ENCODE results near the gene TBC1D14.

Gene TBC1D14

DNA sequence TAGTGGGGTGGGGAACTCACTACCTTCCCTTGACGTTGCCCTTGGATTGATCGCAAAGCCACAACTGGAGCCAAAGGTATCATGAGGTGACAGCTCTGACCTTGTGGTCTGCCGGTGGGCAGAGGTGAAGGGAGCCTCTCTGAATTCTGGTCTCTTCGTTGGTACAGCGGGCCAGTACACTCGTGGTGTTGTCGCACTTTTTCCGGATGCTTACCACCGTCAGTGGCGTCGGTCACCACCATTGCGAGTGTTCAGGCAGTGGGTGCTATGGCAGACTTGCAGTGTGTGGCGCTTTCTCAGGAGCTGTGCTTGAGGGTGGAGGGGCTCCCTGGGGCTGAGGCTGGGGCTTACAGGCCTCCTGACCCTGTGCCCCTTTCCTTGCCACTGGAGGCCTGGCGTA lies 163.4 kb downstream of the TBC1D14 start:
- in situ Hi-C loops (cut with MboI; ENCODE audit: low sequenced_read_pairs), result loop anchor here (10.0 kb wide), 1 partner anchor 358 kb away; the partner anchor contains the start of gene BLOC1S4

GRCh38 chr4:7073526-7074390 lies 164.1 kb downstream of the TBC1D14 start:
- in situ Hi-C loops (cut with MboI; ENCODE audit: low sequenced_read_pairs), result loop anchor here (10.0 kb wide), 1 partner anchor 359 kb away; the partner anchor contains the start of gene BLOC1S4

GRCh38 chr4:7074426-7074825 lies 164.8 kb downstream of the TBC1D14 start:
- in situ Hi-C loops (cut with MboI; ENCODE audit: low sequenced_read_pairs), result loop anchor here (10.0 kb wide), 1 partner anchor 360 kb away; the partner anchor contains the start of gene BLOC1S4

DNA sequence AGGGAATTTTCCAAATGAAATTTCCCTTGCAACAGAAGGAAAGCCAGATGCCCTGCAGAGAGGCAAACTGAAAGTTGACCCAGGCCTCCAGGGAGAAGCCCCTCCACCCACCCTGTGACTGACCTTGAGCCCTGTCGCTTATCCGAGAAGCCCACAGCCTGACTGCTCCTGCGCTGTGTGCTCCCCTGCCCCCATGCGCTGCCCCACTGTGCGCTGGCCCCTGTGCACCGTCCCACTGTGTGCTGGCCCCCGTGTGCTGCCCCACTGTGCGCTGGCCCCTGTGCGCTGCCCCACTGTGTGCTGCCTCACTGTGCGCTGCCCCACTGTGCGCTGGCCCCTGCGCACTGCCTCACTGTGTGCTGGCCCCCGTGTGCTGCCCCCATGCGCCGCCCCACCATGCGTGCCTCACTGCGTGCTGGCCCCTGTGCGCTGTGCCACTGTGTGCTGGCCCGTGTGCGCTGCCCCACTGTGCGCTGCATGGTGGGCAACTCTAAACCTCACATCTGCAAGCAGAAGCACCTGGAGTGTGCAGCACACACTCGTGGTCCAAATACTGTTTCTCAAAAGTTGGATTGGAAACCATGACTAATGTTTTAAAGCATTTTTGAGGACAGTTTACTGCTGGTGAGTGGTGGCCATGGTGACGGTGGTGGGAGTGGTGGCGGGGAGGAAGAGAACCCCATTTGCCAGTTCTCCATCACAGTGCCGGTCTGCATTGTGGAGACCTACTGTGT lies 166.5 kb downstream of the TBC1D14 start:
- in situ Hi-C loops (cut with MboI; ENCODE audit: low sequenced_read_pairs), result loop anchor here (10.0 to 25.0 kb wide), 2 partner anchors 361 to 739 kb away; partner anchors contain the start of gene BLOC1S4

GRCh38 chr4:7076696-7077082 lies 167.1 kb downstream of the TBC1D14 start:
- in situ Hi-C loops (cut with MboI; ENCODE audit: low sequenced_read_pairs), result loop anchor here (10.0 to 25.0 kb wide), 2 partner anchors 362 to 739 kb away; partner anchors contain the start of gene BLOC1S4

DNA sequence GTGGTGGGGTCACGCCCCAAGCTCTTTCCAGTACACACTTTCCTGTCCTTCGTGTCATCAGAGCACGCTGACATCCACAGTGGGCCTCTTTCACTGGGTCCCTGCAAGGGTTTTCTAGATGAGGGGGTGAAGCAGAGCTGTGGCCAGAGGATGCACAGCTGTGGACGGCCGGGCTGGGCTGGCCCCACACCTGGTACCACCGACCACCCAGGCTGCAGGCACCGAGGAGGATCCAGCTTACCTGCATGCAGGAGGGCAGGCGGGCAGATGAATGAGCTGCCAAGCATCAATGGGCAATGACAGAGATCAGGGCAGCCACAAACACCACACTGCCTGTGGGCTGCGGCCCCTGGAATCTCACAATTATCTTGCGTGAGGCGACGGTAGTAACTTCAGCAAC lies 167.7 kb downstream of the TBC1D14 start:
- in situ Hi-C loops (cut with MboI; ENCODE audit: low sequenced_read_pairs), result loop anchor here (10.0 to 25.0 kb wide), 2 partner anchors 363 to 740 kb away; partner anchors contain the start of gene BLOC1S4

DNA sequence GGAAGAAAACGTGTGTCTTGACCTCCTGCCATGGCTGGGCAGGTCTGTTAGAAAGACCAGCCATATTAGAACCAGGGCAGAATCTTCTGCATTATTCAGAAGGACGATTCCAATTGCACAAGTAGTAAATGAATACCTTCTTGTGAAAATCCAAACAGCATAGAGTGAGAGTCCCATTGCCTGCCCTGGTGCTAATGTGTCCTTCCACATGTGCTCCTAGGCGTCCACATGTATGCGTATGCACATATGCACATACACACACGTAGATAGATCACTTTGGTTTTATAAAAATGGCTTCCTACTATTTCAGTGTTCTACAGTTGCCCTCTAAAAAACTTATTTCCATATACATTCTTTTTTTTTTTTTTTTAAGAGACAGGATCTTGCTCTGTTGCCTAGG lies 168.4 kb downstream of the TBC1D14 start:
- in situ Hi-C loops (cut with MboI; ENCODE audit: low sequenced_read_pairs), result loop anchor here (10.0 to 25.0 kb wide), 2 partner anchors 363 to 741 kb away; partner anchors contain the start of gene BLOC1S4

GRCh38 chr4:7079483-7079882 lies 169.9 kb downstream of the TBC1D14 start:
- in situ Hi-C loops (cut with MboI; ENCODE audit: low sequenced_read_pairs), result loop anchor here (10.0 to 25.0 kb wide), 2 partner anchors 365 to 742 kb away; partner anchors contain the start of gene BLOC1S4

GRCh38 chr4:7079909-7080308 lies 170.3 kb downstream of the TBC1D14 start:
- in situ Hi-C loops (cut with MboI; ENCODE audit: low sequenced_read_pairs), result loop anchor here (10.0 to 25.0 kb wide), 2 partner anchors 365 to 743 kb away; partner anchors contain the start of gene BLOC1S4

All from HL-60/S4 (cell line).